Measurements from ENCODE around the gene SALL4. TPM values are rescaled to one million over a fixed set of nuclear protein-coding genes. Genes with fewer than 3 reads are reported as not detected.
"Not testable (repeated sequence)": the region's sequence is repeated elsewhere in the genome, so short reads cannot be mapped to it uniquely, and the experiment has no call there.

Gene SALL4
- total and polyA plus RNA-seq, 2 of the 8 experiments (the other 6 are each of a cell fraction or from before 2014, with no cell fraction given), result 108 to 235 TPM

- H3K14ac ChIP-seq (ENCODE audit: insufficient read length); H4K5ac ChIP-seq (ENCODE audit: insufficient read length, low read depth, low read length); H4K8ac ChIP-seq (ENCODE audit: extremely low read depth, insufficient read depth, low read length); H2AK5ac ChIP-seq (ENCODE audit: low read depth, low read length); H2BK20ac ChIP-seq (ENCODE audit: low read length); H3K4ac ChIP-seq (replicated peaks; ENCODE audit: insufficient read length, low read depth, low read length); H3K27ac ChIP-seq (ENCODE audit: low read depth, low read length); DNase-seq (ENCODE audit: low read depth in 1 of 2, low spot score in 2 of 2); H2BK120ac ChIP-seq (replicated peaks; ENCODE audit: low read depth, low read length); H3K18ac ChIP-seq (ENCODE audit: extremely low read depth, low read length); H3K79me2 ChIP-seq (ENCODE audit: control insufficient read depth in 1 of 2, insufficient read depth in 2 of 2, low read length in 2 of 2); H3K23me2 ChIP-seq (ENCODE audit: low read depth, low read length); H3K4me3 ChIP-seq (ENCODE audit: extremely low read depth in 1 of 4, insufficient read depth in 2 of 4, low read depth in 3 of 4, low read length in 4 of 4); H2AFZ ChIP-seq (ENCODE audit: low read length); H3K27me3 ChIP-seq (replicated peaks in 1 of 4; ENCODE audit: control insufficient read depth in 3 of 4, extremely low read depth in 1 of 4, insufficient read depth in 3 of 4, low read length in 3 of 4); H3K4me1 ChIP-seq (replicated peaks in 1 of 4; ENCODE audit: control insufficient read depth in 3 of 4, insufficient read depth in 4 of 4, low read length in 3 of 4); FAIRE-seq; H3K79me1 ChIP-seq (ENCODE audit: low read depth, low read length); H2BK15ac ChIP-seq (ENCODE audit: low read length); H3K56ac ChIP-seq (replicated peaks; ENCODE audit: insufficient read length, low read depth, low read length); H3K9me3 ChIP-seq (ENCODE audit: insufficient read depth in 2 of 2, low read depth in 1 of 2, low read length in 1 of 2); H4K91ac ChIP-seq (replicated peaks; ENCODE audit: insufficient read length, low read length); H3K23ac ChIP-seq (ENCODE audit: insufficient read length); H4K20me1 ChIP-seq (replicated peaks in 1 of 2; ENCODE audit: control insufficient read depth in 1 of 2, insufficient read depth in 2 of 2, low read length in 2 of 2); H3K9ac ChIP-seq (replicated peaks in 1 of 4; ENCODE audit: extremely low read depth in 1 of 4, low read depth in 3 of 4, low read length in 3 of 4); H2BK5ac ChIP-seq (ENCODE audit: low read depth, low read length); H3K4me2 ChIP-seq (ENCODE audit: insufficient read depth in 1 of 2, low read depth in 2 of 2, low read length in 2 of 2); H2BK12ac ChIP-seq (ENCODE audit: low read depth, low read length); H3K36me3 ChIP-seq (ENCODE audit: control insufficient read depth in 2 of 4, insufficient read depth in 4 of 4, low read length in 3 of 4): not testable (repeated sequence)
- WGBS, 2 experiments (ENCODE audit: extremely low coverage in 1 of 2, insufficient coverage in 1 of 2, insufficient read length in 1 of 2, insufficient replicate concordance in 2 of 2, low coverage in 1 of 2, low lambda C conversion rate in 2 of 2, missing lambda C conversion rate in 1 of 2), result 97% methylated on average over 15 of the region's 15 CpGs; no CpG with 5 or more reads in 1 of the 2 experiments
- ChIA-PET CTCF (ENCODE audit: partially characterized antibody) (interaction anchor here (0.7 to 1.7 kb wide), 2 partner anchors 37 to 307 kb away, joined by 3 to 5 read pairs; no protein-coding TSS in a partner anchor), POLR2A (ENCODE audit: partially characterized antibody) (interaction anchor here (0.6 kb wide), 1 partner anchor 42 kb away, joined by 3 read pairs; no protein-coding TSS in a partner anchor)
These were observed 64.1 kb downstream of the SALL4 start for GRCh38 chr20:51738261-51738660.
